Upper lobe of left lung (tissue), 4 donors: ENCODE measurements around the gene HOGA1.

ENCODE experiments used
- CTCF ChIP-seq, 6 experiments: fragments of 450-650 bp in 4 of 6; fragments of 200-600 bp in 2 of 6; sonication (generic) in 2 of 6; IDR thresholded peaks; one replicate each; pipeline ENCODE4 v1.5.1; 2016 to 2019; ENCODE audit warnings: antibody characterized with exemption in 6 of 6
- EP300 ChIP-seq, 4 donors: sonication (generic); formaldehyde crosslinking; IDR thresholded peaks; one replicate each; pipeline ENCODE4 v1.5.1; 2017; ENCODE audit warnings: antibody characterized with exemption in 4 of 4, control low read depth in 2 of 4

- TF ChIP-seq CTCF (IDR thresholded peaks at IDR 0.05) (no peak), EP300 (IDR thresholded peaks at IDR 0.05) (no peak)
Observed at GRCh38 chr10:97547962-97548361, 36.2 kb upstream of the HOGA1 start.
